CD4-positive, alpha-beta T cell treated with Interleukin-17A for 1 hour (primary cell): ENCODE results near the gene TNK2.
A peak's percentile ranks its signal among the peaks of the same experiment; 100 is the strongest.
"Not testable (repeated sequence)": the region's sequence is repeated elsewhere in the genome, so short reads cannot be mapped to it uniquely, and the experiment has no call there.

Experiments
- DNase-seq: peaks from one replicate; pipeline ENCODE4 v3.0.0-alpha.2; 2020

The TNK2 gene

DNA sequence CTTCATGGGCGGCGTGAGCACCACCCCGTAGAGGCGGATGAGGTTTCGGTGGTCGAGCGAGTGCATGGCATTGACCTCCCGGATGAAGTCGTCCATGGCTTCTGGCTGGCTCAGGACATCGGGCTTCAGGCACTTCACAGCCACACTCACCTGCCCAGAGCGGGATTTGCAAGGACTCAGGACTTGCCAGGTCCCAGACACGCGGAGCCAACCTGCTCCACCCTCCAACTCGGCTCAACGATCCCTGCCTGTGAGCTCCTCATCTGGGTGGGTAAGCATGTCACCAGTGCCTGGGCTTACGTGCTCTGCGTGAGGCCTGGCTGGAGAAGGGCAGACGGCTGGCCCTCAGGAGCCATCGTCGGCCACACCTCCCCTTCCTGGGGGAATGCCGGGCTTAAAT is 25.2 kb downstream of the TNK2 start:
- DNase-seq: no peak

DNA sequence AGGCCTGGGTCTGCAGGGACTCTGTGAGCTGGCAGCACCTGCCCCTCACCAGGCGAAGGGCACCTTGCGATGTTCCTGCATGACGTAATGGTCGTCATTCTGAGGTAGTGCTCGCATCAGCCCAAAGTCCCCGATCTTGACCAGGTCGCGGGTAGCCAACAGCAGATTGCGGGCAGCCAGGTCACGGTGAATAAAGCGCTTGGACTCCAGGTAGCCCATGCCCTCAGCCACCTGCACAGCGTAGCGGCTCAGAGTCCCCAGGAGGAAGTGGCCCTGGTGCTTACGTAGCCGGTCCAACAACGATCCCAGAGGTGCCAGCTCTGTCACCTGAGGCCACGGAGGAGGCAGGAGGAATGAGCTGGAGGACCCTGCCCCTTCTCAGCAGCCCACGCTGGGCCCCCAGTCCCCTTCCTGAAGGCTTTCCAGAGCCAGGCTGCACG is 26.3 kb downstream of the TNK2 start:
- no peak for DNase-seq

DNA sequence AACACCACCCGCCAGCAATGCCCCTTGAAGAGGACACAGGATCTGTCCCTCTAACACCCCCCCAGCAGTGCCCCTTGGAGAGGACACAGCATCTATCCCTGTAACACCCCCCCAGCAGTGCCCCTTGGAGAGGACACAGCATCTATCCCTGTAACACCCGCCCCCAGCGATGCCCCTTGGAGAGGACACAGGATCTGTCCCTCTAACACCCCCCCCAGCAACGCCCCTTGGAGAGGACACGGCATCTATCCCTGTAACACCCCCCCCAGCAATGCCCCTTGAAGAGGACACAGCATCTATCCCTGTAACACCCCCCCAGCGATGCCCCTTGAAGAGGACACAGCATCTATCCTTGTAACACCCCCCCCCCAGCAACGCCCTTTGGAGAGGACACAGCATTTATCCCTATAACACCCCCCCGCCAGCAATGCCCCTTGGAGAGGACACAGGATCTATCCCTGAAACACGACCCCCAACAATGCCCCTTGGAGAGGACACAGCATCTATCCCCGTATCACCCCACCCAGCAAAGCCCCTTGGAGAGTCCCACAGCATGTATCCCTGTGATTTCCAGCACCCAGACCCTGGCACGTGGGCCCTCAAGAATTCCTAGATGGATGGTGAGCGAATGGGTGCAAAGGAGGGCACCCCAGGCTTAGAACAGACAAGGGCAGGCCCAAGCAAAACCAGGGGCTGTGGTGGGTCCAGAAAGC is 26.9 kb downstream of the TNK2 start:
- no peak for DNase-seq

DNA sequence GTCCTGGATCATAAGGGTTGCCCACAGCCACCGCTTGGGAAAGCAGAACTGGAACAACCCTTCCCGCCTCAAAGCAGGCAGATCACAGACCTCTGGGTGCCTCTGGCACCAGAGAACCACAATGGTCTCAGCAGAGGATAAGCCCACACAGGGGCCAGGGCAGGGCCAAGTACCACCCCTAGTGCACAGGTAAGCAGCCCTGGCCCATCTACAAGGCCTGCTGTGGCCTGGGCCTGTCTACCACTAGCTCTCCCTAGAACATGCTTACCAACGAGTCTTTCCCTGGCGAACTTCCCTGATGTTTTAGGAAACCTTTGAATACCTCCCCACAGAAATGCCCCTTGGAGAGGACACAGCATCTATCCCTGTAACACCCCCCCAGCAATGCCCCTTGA is 28.3 kb downstream of the TNK2 start:
- no peak for DNase-seq

DNA sequence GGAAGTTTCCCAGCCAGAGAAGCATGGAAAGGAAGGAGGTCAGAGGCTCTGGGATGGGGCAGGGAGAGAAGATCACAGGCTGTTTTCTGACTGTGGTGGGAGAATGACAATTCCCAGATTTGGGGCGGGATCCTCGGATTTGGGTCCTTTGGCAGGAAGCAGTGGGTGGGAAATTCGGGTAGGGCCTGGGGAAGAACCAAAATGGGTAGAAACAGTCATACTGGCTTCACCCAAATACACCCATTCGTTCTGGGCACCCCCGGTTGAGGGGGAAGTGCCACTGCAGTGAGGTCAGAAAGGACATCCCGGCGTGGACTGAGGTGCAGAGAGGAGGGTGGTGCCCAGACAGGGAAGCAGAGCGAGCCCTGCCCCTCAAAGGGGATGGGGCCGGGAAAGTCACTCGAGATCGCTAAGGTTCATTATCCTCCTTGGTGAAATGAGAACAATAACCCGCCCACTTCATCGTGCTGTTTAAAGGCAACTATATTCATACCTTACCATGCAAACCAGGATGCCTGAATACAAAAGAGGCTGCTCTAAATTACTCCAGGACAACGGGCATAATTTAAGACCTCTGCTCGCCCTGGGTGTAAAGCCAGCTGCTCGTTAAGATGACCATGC is 28.8 kb downstream of the TNK2 start:
- no peak for DNase-seq

DNA sequence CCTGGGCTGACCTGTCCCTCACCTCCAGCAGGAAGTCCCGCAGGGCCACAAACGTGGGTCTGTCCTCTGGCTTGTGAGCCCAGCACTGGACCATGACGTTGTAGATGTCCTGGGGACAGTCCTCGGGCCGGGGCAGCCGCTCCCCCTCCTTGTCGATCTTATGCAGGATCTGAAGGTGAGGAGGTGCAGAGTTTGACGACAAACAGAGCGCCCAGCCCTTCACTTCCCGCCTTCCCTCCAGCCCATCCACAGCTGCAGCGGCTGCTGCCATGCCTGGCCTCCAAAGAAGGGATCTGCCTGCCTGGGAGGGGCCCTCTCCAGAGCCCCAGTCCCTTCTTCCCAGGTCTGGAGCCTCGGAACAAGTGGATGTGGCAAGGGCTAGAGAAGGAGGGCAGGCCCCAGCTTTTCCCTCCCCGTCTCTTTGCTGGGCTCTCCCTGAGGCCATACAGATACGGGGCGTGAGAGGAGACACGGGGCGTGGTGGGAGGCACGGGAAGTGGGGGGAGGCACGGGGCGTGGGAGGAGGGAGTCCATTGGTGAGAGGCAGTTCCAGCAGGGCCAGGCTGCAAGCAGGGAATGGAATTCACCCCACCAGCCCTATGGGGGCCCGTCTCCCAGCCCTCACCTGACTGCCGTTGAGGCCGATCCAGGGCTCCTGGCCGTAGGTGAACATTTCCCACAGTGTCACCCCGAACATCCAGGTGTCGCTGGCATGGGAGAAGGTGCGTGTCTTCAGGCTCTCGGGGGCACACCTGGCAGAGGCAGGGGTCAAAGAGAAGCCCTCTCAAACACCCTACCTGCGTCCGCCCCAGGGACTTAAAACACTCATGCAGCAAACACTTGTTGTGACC is 29.7 kb downstream of the TNK2 start:
- no peak for DNase-seq

DNA sequence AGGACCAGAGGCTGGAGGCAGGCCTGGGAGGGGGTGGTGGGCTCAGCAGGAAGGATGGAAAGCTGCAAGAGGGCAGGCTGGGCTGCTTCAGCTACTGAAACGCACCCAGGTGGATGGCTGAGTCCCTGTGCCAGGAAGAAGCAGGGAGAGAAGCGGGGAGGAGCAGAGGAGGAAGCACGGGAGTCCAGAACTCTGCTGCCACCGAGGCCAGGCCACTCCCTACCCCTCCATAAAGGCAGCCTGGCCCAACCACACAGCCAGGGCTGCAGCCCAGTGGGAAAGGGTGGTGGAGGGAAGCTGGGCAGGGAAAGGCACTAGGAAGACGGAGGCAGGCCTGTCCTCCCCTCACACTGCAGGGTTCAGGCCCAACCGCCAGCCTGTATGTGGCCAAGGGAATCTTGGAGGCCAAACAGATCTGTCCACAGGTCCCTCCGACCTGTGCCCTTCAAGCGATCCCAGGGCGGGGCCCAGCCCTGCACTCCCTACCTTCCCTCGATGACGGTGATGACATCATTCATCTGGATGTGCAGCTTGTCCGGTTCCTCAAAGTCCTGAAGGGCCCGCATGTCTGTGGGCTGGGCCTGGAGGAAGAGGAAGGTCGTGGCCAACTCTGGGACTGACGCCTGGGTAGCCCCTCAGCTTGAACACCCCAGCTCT is 30.5 kb downstream of the TNK2 start:
- no peak for DNase-seq

DNA sequence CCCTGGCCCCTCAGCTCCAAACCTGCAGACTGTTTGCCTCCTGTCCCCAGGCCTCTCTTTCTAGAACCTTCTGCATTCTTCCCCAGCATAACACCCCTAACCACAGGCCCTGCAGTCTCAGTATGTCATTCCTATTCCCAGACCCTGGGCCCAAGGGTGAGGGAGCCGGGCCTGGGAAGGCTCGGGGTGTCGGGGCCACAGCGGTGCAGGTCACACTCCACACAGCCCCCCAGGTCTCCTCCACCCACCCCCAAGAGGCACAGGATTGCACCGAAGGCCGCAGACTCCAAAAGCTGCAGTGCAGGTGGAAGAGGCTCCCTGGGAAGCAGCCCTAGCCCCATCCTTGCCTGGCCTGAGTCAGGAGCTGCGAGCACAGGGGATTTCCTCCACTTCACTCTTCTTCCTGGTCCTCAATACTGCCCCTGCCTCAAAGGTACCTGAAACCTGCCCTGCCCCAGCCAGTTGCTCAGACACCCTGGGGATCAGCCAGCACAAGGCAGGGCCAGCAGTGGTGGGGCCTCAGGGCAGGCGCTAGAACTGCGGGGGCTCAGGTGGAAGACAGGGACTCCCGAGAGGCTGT is 31.1 kb downstream of the TNK2 start:
- no peak for DNase-seq

DNA sequence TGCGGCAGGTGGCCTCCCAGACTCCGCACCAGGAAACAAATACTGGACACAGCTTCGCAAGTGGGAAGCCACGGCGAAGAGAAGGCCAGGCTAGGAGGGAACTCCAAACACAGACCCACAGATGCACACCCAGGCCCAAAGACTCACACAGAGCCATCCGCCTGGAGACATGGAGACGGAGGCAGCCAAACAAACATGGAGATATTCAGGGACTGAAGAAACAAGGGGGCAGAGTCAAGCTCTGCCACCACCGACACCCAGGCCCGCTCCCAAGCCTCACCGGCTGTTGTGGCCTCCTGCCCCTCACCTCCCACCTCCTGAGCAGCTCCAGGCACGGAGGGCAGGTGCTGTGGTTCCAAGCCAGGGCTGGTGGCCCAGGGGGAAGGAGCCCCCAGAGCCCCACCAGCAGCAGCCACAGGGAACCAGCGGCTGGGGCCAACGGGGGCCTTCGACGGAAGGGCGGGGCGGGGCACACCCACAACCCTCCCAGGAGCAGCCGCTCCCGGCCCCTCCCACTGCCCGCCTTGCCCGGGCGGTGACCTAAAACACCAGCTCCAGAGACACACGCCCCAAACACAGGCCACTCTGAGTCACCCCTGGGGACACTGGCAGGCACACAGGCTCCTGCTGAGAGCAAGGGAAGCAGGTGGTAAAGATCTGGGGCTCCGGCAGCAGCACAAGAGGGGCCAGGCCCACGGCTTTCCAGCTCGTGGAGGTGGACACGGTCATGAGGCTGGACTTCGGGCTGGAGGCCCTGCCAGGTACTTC is 31.9 kb downstream of the TNK2 start:
- peak; percentile 35 for DNase-seq

DNA sequence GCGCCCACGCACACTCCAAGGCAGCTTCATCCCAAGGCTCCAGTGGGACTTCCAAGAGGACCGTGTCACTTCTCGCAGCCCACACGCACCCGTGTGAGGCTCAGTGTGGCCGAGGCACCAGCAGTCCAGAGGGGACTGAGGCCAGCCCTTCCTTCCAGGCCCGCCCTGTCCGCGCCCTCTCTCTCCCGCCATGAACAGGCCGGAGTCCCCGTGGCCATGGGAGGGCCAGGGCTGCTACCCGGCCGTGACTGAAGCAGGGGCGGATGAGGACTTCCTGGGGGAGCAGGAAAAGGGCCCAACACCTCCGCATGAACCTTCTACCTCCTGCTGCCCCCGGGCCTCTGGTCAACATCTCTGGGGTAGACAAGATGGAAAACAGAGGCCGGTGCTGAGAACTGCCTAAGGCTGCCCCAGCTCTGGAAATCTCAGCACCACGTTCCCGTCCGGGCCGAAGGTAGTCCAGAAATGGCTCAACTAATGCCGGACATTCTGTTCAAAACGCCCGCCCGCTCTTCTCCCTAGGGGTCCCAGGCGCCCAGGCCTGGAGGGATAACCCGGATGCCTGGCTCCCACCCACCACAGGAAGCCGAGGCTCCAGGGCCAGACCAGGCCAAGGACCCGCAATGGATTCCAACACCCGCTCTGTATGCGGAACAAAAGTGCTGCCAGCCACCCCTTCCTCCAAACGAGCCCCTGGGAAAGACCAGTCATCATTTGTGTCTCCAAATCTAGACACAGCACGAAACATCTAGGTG is 32.7 kb downstream of the TNK2 start:
- DNase-seq: no peak

DNA sequence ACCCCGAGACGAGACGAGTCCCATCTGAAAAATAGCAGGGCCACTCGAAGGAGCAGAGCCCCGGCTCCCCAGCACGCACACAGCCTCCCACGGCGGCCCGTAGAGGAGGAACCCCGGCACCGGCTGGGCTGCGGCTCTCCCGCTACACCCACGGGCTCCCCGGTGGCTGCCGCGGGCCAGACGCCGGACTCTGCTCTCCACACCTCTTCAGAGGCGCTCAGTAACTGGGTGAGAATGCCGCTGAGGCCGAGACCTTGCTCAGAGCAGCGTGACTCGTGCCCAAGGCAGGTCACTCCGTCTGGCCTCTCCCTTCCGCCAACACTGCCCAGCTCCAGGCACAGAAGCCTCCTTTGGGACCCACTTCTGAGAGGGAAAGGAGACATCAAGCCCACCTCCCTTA is 34.4 kb downstream of the TNK2 start:
- DNase-seq: no peak

DNA sequence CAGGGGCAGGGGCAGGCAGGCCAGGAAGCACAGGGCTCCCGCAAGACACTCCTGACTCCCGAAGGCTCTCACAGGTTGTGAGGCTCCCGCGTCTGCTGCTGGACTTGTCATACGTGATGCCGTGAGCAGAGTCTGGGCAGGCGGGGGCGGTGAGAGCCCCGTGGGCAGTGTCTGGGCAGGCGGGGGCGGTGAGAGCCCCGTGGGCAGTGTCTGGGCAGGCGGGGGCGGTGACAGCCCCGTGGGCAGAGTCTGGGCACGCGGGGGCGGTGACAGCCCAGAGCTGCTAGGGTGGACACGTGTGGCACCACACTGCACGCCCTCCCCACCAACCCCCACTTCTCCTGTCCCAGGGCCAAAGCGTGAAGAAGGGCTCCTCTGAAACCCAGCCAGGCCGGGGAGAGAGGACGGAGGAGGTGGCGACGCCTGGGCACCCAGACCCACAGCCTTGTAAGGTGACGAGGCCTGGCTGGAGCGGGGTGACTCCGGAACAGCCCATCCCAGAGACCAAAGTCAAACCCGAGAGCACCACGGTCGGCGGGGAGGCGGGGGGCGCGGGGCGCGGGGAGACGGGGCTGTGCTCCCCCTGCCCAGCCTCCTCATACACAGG is 35.0 kb downstream of the TNK2 start:
- no peak for DNase-seq

DNA sequence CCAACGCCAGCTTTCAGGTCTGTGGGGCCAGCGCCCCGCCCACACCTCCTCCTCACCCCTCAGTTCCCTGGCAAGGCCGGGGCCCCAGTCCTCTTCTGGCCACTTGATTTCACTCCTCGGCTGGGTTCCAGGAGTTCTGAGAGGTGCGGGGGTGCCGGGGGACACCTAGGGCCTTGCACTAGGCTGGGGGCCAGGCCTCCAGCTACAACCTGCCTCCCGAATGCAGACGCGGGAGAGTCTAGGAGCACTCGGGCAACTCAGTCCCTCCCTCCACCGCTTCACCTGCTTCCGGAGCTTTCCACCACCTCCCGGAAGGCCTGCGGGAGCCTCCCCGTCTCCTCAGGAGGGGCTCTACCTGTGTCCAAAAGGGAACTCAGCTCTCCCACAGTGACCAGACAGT is 35.6 kb downstream of the TNK2 start:
- no peak for DNase-seq

DNA sequence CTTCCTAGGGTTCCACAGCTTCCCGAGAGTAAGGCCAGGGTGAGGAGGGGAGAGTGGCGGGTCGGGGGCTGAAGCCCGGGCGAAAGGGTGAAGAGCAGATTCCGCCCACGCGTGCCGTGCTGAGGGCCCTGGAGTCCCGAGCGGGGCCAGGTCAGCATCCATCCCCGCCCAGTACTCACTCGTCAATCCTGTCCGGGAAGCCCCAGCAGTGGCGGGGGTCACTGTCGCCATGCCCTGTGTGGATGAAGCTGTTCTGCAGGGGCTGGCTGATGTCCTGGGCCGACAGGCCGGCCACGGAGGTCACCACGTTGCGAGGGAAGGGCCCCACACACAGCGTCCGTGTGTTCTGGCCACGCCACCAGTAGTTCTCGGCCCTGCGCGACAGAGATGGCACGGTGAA is 36.3 kb downstream of the TNK2 start:
- no peak for DNase-seq

DNA sequence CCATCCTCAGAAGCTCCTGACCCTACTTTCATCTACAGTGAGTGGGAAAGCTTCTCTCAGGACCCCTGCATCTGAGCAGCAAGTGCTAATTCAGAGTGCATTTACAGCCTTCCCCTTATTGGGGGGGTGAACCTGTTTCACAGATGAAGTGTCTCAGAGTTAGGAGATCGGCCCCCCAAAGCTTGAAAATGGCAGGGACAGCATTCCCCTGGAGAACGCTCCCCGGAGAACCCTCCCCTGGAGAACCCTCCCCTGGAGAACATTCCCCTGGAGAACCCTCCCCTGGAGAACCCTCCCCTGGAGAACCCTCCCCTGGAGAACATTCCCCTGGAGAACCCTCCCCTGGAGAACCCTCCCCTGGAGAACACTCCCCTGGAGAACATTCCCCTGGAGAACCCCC is 36.7 kb downstream of the TNK2 start:
- not testable (repeated sequence) for DNase-seq

DNA sequence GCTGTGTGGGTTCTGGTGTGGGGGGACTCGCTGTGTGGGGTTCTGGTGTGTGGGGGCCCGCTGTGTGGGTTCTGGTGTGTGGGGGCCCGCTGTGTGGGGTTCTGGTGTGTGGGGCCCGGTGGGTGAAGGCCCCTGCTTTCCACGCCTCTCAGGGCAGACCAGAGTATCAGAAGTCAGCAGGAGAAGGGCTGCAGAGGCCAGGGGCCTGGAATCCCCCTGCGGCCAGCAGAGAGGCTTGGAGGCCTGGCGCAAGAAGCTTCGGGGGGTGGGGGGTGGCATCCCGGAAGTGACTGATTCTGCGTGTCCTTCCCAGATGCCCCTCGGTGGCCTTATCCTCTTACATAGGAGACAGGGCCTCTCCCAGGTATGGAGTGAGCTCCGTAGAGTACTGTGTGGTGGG is 37.4 kb downstream of the TNK2 start:
- DNase-seq: no peak

DNA sequence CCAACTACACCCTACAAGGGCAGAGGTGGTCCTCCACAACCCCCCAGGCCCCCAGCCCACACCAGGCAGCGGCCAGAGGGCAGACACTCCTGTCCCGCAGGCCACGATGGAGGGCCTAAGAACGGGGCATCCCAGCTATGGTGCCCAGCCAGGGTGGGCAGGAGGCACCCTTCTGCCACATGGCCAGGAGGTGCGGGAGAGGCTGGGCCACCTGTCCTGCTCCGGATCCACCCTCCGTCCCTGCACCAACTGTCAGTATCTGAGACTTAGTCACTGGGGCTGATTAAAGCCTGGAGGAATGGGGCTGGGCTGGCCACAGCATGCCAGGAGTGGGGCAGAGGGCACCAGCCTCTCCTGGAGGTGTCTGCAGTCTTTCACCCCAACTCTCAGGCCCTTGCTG is 37.9 kb downstream of the TNK2 start:
- no peak for DNase-seq

DNA sequence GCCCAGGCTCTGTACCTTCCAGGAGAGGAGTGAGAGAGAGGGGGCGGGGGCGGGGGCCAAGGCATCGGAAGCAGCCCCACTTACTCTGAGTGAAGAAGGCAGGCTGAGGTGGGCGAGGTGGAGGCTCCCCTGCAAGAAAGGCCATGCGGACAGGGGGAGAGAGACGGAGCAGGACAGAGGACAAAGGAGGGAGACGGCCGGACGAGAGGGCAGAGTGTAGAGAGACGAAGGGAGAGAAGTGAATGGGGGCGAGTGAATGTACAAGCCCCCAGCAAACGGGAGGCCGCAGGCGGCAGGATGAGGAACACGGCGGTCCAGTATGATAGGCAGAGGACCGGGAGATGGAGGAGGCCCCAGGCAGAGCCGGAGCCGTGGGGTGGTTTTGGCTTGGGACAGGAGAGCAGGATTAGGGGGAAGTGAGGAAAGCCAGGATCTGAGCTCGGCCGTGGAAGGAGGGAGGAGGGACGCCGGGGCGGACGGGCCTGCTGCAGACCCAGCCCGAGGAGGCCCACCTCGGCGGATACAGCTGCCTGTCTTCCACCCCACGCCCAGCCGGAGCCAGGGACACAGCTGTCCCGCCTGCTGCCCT is 38.8 kb downstream of the TNK2 start:
- no peak for DNase-seq

DNA sequence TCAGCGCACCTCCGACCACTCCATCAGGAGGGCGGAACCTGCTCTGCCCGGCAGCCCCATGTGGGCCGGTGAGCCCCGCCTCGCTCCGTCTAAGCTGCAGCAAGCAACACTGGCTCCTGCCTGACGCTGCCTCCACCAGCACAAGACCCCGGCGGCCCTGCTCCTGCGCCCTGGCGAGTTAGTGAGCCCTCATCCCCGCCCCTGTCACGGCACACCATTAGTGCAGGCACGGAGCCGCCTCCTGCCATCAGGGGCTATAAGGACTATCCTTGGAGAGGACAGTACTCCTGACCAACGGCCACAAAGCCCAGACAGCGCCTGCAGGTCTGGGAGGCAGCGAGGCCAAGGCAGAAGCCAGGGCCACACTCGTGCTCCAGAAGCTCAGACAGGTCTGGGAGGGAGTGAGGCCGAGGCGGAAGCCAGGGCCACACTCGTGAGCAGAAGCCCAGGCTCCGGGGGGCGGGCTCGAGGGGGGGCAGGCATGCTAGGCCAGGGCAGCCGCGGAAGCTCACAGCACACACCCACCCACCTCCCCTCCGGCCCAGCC is 39.4 kb downstream of the TNK2 start:
- DNase-seq: no peak

DNA sequence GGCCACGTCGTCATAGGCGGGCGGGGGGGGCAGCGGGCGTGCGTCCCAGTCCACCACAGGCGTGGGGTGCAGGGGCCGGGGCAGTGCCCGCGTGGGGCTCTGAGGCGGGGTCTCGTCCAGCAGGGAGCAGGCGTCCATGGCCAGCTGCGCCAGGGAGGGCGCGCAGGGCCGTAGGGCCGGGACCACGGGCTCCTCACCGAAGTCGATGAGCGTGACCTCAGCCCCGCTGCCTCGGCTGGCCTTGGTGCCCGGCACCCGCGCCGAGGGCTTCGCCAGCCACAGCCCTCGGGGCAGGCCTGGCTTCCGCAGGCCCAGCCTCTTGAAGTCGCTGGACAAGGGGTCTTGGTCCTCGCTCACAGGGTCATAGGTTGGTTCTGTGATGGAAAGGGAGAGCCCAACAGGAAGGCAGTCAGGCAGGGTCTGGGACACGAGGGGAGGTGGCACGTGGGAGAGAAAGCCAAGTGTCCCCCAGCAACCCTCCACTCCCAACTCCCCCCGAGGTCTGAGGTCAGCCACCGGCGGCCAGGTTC is 40.0 kb downstream of the TNK2 start:
- DNase-seq: no peak
